C4-2B (cell line): Measurements from ENCODE around the gene CPD.
"Not testable (repeated sequence)": the region's sequence is repeated elsewhere in the genome, so short reads cannot be mapped to it uniquely, and the experiment has no call there.

ENCODE experiments used
- H3K27ac ChIP-seq: fragments of 450-650 bp; 2 replicates; pipeline ENCODE4 v1.5.1; 2017
- ZFX ChIP-seq: fragments of 450-650 bp; IDR thresholded peaks from 2 replicates; pipeline ENCODE4 v1.6.1; 2017
- TF ChIP-seq, protein P1 (sequence below): fragments of 450-650 bp; conservative IDR thresholded peaks from 2 replicates; pipeline ENCODE4 v1.5.1; 2017; ENCODE audit warnings: mild to moderate bottlenecking

The CPD gene

DNA sequence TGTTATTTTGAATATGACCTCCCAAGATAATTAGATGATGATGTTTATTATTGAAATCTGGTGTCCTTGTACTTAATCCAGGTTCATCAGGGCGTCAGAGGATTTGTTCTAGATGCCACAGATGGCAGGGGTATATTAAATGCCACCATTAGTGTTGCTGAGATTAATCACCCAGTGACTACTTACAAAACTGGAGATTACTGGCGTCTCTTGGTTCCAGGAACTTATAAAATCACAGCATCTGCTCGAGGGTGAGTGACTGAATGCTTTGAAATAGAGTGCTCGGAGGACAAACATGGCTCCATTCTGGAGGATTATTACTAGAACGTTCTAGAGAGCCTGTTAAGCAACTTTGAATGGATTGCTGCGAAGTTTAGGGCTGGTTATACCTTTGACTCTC, 65.0 kb downstream of the CPD start:
- no peak overlapping the region for H3K27ac ChIP-seq
- TF ChIP-seq, protein P1, sequence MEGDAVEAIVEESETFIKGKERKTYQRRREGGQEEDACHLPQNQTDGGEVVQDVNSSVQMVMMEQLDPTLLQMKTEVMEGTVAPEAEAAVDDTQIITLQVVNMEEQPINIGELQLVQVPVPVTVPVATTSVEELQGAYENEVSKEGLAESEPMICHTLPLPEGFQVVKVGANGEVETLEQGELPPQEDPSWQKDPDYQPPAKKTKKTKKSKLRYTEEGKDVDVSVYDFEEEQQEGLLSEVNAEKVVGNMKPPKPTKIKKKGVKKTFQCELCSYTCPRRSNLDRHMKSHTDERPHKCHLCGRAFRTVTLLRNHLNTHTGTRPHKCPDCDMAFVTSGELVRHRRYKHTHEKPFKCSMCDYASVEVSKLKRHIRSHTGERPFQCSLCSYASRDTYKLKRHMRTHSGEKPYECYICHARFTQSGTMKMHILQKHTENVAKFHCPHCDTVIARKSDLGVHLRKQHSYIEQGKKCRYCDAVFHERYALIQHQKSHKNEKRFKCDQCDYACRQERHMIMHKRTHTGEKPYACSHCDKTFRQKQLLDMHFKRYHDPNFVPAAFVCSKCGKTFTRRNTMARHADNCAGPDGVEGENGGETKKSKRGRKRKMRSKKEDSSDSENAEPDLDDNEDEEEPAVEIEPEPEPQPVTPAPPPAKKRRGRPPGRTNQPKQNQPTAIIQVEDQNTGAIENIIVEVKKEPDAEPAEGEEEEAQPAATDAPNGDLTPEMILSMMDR: no peak
- no peak for TF ChIP-seq ZFX

- not testable (repeated sequence) for H3K27ac ChIP-seq
Measured at GRCh38 chr17:30446640-30447039, 67.9 kb downstream of the CPD start.

DNA sequence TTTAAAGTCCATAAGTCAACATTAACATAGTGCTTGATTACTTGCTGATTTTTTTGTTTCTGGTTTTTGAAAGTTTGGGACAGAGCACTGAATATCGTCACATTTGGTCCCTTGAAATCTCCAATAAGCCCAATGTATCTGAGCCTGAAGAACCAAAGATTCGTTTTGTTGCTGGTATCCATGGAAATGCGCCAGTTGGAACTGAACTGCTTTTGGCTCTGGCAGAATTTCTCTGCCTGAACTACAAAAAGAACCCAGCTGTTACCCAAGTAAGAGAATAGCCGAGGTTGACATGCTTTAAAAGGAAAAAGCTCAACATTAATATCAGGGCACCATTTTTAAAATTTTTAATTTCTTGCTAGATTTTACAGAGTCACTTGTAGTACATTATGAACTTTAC, 70.8 kb downstream of the CPD start:
- H3K27ac ChIP-seq: no peak overlapping the region
- no peak for TF ChIP-seq ZFX
- TF ChIP-seq, protein P1: no peak

GRCh38 chr17:30450125-30451027, 71.6 kb downstream of the CPD start:
- no peak overlapping the region for H3K27ac ChIP-seq
- TF ChIP-seq, protein P1: no peak
- TF ChIP-seq ZFX: no peak

GRCh38 chr17:30454635-30455034, 75.9 kb downstream of the CPD start:
- TF ChIP-seq, protein P1: no peak
- TF ChIP-seq ZFX: no peak
- no peak overlapping the region for H3K27ac ChIP-seq

DNA sequence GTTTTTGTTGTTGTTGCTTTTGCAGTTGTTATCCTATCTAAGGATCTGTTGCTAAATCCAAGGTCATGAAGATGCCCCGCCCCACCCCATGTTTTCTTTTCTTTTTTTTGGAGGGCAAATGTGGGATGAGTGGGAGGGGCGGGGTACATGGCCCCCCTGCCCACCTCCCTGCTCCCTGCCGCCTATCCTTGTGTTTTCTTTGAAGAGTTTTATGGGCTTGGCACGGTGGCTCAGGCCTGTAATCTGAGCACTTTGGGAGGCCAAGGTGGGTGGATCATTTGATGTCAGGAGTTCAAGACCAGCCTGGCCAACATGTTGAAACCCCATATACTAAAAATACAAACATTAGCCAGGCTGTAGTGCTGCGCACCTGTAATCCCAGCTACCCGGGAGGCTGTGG, 79.6 kb downstream of the CPD start:
- H3K27ac ChIP-seq: no peak overlapping the region
- no peak for TF ChIP-seq ZFX
- TF ChIP-seq, protein P1: no peak

- H3K27ac ChIP-seq: not testable (repeated sequence)
Measured at GRCh38 chr17:30458797-30459413, 80.2 kb downstream of the CPD start.

- no peak for TF ChIP-seq ZFX
- TF ChIP-seq, protein P1: no peak
- no peak overlapping the region for H3K27ac ChIP-seq
Measured at GRCh38 chr17:30468465-30468864, 89.7 kb downstream of the CPD start.
